GM12878 (cell line): ENCODE measurements around the gene HACE1. TPM values are rescaled to one million over a fixed set of nuclear protein-coding genes. Genes with fewer than 3 reads are reported as not detected.

Source experiments
- ATAC-seq: fragments of 200-7000 bp; cut with Tn5 transposase; 3 replicates; pipeline ENCODE4 v1.9.1; 2020; ENCODE audit warnings: mild to moderate bottlenecking, moderate library complexity
- BruUV-seq: library from RNA; stranded (reverse); fragments of 400-500 nt; replicated peaks from 2 replicates; lab custom pipeline; 2021; lab: Mats Ljungman, UMichigan
- CTCF ChIA-PET: fragments of 300-600 bp; sonication (Branson Sonifier 250); formaldehyde crosslinking; extraction: SDS; loops from one replicate; lab custom pipeline; 2021; ENCODE audit warnings: inconsistent platforms; lab: Yijun Ruan, JAX
- POLR2A ChIA-PET: fragments of 350-600 bp; formaldehyde crosslinking; extraction: SDS; loops from one replicate; lab custom pipeline; 2021; ENCODE audit warnings: inconsistent platforms; lab: Charles Lee
- RAD21 ChIA-PET: fragments of 300-600 bp; sonication (Branson Sonifier 250); formaldehyde crosslinking; loops from one replicate; lab custom pipeline; 2023; ENCODE audit warnings: antibody characterized with exemption; ENCODE audit not compliant: unreplicated experiment; lab: Charles Lee
- SMC1A ChIA-PET: fragments of 300-600 bp; sonication (Branson Sonifier 250); formaldehyde crosslinking; loops from one replicate; lab custom pipeline; 2023; ENCODE audit not compliant: unreplicated experiment, uncharacterized antibody; lab: Charles Lee
- DNase-seq: peaks from one replicate; pipeline ENCODE4 v3.0.0-alpha.2; 2011; ENCODE audit warnings: low read depth, low spot score
- FAIRE-seq: peaks from 3 replicates; lab custom pipeline; 2011; peaks lifted over from hg19 to GRCh38; lab: Jason Lieb, UNC
- H2AFZ ChIP-seq: 2 replicates; pipeline ENCODE4 v1.6.0; 2011; ENCODE audit warnings: low read depth, low read length, control low read depth; ENCODE audit not compliant: control insufficient read depth
- H3K27ac ChIP-seq: 2 replicates; pipeline ENCODE4 v1.5.1; 2011; ENCODE audit warnings: control low read depth; ENCODE audit not compliant: control insufficient read depth, insufficient read depth
- H3K27me3 ChIP-seq, 2 experiments: replicated peaks in 1 of 2; 2 replicates each; pipeline versions ENCODE4 v1.6.0 to v1.6.1; 2011; ENCODE audit warnings: low read length in 1 of 2; ENCODE audit not compliant: control insufficient read depth in 2 of 2, insufficient read depth in 2 of 2
- H3K36me3 ChIP-seq, 2 experiments: 2 replicates each; pipeline ENCODE4 v1.5.1; 2011; ENCODE audit warnings: low read length in 1 of 2; ENCODE audit not compliant: control insufficient read depth in 2 of 2, insufficient read depth in 2 of 2
- H3K4me1 ChIP-seq: 2 replicates; pipeline ENCODE4 v1.6.1; 2011; ENCODE audit warnings: mild to moderate bottlenecking, low read length, moderate library complexity, mixed read lengths; ENCODE audit not compliant: control insufficient read depth, insufficient read depth
- H3K4me2 ChIP-seq: 2 replicates; pipeline ENCODE4 v1.6.0; 2011; ENCODE audit warnings: control low read depth; ENCODE audit not compliant: control insufficient read depth, insufficient read depth
- H3K4me3 ChIP-seq: fragments of 200-600 bp; sonication (generic); 2 replicates; pipeline ENCODE4 v1.5.1; 2016
- H3K79me2 ChIP-seq: 2 replicates; pipeline ENCODE4 v1.6.0; 2011; ENCODE audit warnings: low read length; ENCODE audit not compliant: control insufficient read depth, insufficient read depth
- H3K9ac ChIP-seq: 2 replicates; pipeline ENCODE4 v1.8.0; 2011; ENCODE audit warnings: low read length, control low read depth, mixed read lengths; ENCODE audit not compliant: control insufficient read depth, insufficient read depth
- H3K9me3 ChIP-seq: replicated peaks from 3 replicates; pipeline ENCODE4 v1.5.1; 2011; ENCODE audit warnings: mild to moderate bottlenecking, low read length; ENCODE audit not compliant: control insufficient read depth, insufficient read depth
- H4K20me1 ChIP-seq: 2 replicates; pipeline ENCODE4 v1.6.0; 2011; ENCODE audit not compliant: control insufficient read depth, insufficient read depth
- BCL3 ChIP-seq: IDR thresholded peaks from 2 replicates; pipeline ENCODE4 v1.6.1; 2011; ENCODE audit warnings: borderline replicate concordance, low read depth, mild to moderate bottlenecking, moderate library complexity, low read length; ENCODE audit not compliant: insufficient read depth, poor library complexity, severe bottlenecking
- FOS ChIP-seq: IDR thresholded peaks from 3 replicates; pipeline ENCODE4 v1.6.1; 2011; ENCODE audit warnings: borderline replicate concordance; ENCODE audit not compliant: insufficient read length; ENCODE audit errors: extremely low read depth
- LARP7 ChIP-seq: fragments of 450-650 bp; IDR thresholded peaks from 2 replicates; pipeline ENCODE4 v1.6.1; 2017; ENCODE audit warnings: mild to moderate bottlenecking
- MYC ChIP-seq: IDR thresholded peaks from 2 replicates; pipeline ENCODE4 v1.6.1; 2011; ENCODE audit warnings: mild to moderate bottlenecking, low read length, moderate library complexity, inconsistent platforms; ENCODE audit not compliant: insufficient read depth, insufficient replicate concordance, insufficient read length, severe bottlenecking
- POLR2AphosphoS2 ChIP-seq: IDR thresholded peaks from 2 replicates; pipeline ENCODE4 v1.6.1; 2011; ENCODE audit warnings: low read depth, mild to moderate bottlenecking, low read length, improper control_type of control experiment, moderate library complexity
- RAD21 ChIP-seq: IDR thresholded peaks from 2 replicates; pipeline ENCODE4 v1.6.1; 2011; ENCODE audit warnings: mild to moderate bottlenecking, low read depth, low read length, moderate library complexity; ENCODE audit not compliant: insufficient read depth
- SMARCA5 ChIP-seq: fragments of 450-650 bp; IDR thresholded peaks from 2 replicates; pipeline ENCODE4 v1.6.1; 2017; ENCODE audit warnings: mild to moderate bottlenecking
- TCF12 ChIP-seq: IDR thresholded peaks from 2 replicates; pipeline ENCODE4 v1.6.1; 2011; ENCODE audit warnings: low read depth, mild to moderate bottlenecking, low read length
- USF2 ChIP-seq: IDR thresholded peaks from 2 replicates; pipeline ENCODE4 v1.6.1; 2011; ENCODE audit warnings: low read depth, low read length, improper control_type of control experiment, borderline replicate concordance
- WRNIP1 ChIP-seq: IDR thresholded peaks from 2 replicates; pipeline ENCODE4 v1.6.1; 2011; ENCODE audit warnings: low read depth, low read length, improper control_type of control experiment, borderline replicate concordance
- YY1 ChIP-seq: IDR thresholded peaks from 2 replicates; pipeline ENCODE4 v1.6.1; 2011; ENCODE audit warnings: low read depth, mild to moderate bottlenecking, low read length
- ZBED1 ChIP-seq: IDR thresholded peaks from 2 replicates; pipeline ENCODE4 v1.6.1; 2016; ENCODE audit warnings: borderline replicate concordance
- WGBS: methylation state at CpG from one replicate; pipeline ENCODE4 v1.1.6; 2016; ENCODE audit warnings: low lambda C conversion rate; ENCODE audit not compliant: insufficient replicate concordance, insufficient coverage; ENCODE audit errors: missing lambda C conversion rate; 5-methylcytosine and 5-hydroxymethylcytosine counted together
- in situ Hi-C: fragments of 300-500 bp; cut with MboI; formaldehyde crosslinking; loops from 9 replicates; pipeline ENCODE4 v1.14.3; 2018; ENCODE audit warnings: mixed read lengths
- intact Hi-C: fragments of 100-400 bp; cut with micrococcal nuclease; formaldehyde crosslinking; loops from one replicate; pipeline ENCODE4 v1.14.2; 2022; ENCODE audit not compliant: unreplicated experiment
- polyA plus RNA-seq, 11 experiments: library from polyadenylated mRNA; depleted of rRNA in 4 of 11; unstranded in 6 of 11; stranded (reverse) in 5 of 11; fragments of >200 nt; fragmentation: Nextera tagmentation in 4 of 11; fragmentation: Illumina TruSeq in 1 of 11; extraction: Ambion mirVana in 4 of 11; extraction: Trizol in 1 of 11; gene quantifications; 1 replicate in 1 of 11; 2 replicates in 10 of 11; pipeline versions ENCODE4 v1.2.1 to v1.2.3, GENCODE V29; 2011 to 2016; ENCODE audit warnings: inconsistent platforms in 2 of 11, missing spikeins in 2 of 11, low read depth in 1 of 11
- total RNA-seq, 4 experiments: library from RNA; depleted of rRNA in 3 of 4; stranded (reverse); fragments of >200 nt in 3 of 4; fragmentation: Illumina TruSeq in 1 of 4; extraction: Trizol in 1 of 4; gene quantifications; 2 replicates each; pipeline versions ENCODE4 v1.2.1 to v1.2.3, GENCODE V29; 2013 to 2021

Gene HACE1
- total and polyA plus RNA-seq, 10 of the 15 experiments (the other 5 are each of a cell fraction or from before 2014, with no cell fraction given): 1.6 to 16.9 (median 5.6) TPM

- no TSS peak for BruUV-seq
- POLR2A ChIA-PET: no interaction called here
- Histone ChIP-seq H3K9me3 (no peaks in the 10 kb centered on the region), H3K79me2 (no peaks in the 10 kb centered on the region), H2AFZ (no peak overlapping the region), H3K4me1 (no peaks in the 10 kb centered on the region), H3K27me3 (no peaks in the 10 kb centered on the region), H3K4me3 (no peak overlapping the region), H3K27ac (no peak overlapping the region), H3K36me3 (no peaks in the 10 kb centered on the region), H4K20me1 (no peaks in the 10 kb centered on the region), H3K9ac (no peak overlapping the region), H3K4me2 (no peak overlapping the region)
- FAIRE-seq (no peak), ATAC-seq (no peak), DNase-seq (no peak)
- RAD21 ChIA-PET: no interaction called here
- in situ Hi-C loops: no loop called here
- 98% methylated on average over 6 of the region's 6 CpGs for WGBS
- CTCF ChIA-PET: interaction anchor here (0.8 to 1.4 kb wide), 3 partner anchors 26 to 292 kb away, joined by 3 to 5 read pairs (median 4); no protein-coding TSS in a partner anchor
- intact Hi-C loops: no loop called here
- SMC1A ChIA-PET: interaction anchor here (1.5 kb wide), 1 partner anchor 63 kb away, joined by 3 read pairs; the partner anchor contains the start of gene HACE1
- TF ChIP-seq WRNIP1 (no peak), TCF12 (no peak), BCL3 (no peak), POLR2AphosphoS2 (no peak), MYC (no peak), LARP7 (no peak), YY1 (no peak), RAD21 (no peak), USF2 (no peak), SMARCA5 (no peak), FOS (no peak), ZBED1 (no peak)
Measured at GRCh38 chr6:104796031-104796785, 63.5 kb downstream of the HACE1 start.
